ENCODE data around the gene UHMK1. TPM values are rescaled to one million over a fixed set of nuclear protein-coding genes. Genes with fewer than 3 reads are reported as not detected.
"Not testable (repeated sequence)": the region's sequence is repeated elsewhere in the genome, so short reads cannot be mapped to it uniquely, and the experiment has no call there.

UHMK1 gene, protein sequence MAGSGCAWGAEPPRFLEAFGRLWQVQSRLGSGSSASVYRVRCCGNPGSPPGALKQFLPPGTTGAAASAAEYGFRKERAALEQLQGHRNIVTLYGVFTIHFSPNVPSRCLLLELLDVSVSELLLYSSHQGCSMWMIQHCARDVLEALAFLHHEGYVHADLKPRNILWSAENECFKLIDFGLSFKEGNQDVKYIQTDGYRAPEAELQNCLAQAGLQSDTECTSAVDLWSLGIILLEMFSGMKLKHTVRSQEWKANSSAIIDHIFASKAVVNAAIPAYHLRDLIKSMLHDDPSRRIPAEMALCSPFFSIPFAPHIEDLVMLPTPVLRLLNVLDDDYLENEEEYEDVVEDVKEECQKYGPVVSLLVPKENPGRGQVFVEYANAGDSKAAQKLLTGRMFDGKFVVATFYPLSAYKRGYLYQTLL
- total RNA-seq, result 60.7 and 65.6 TPM in 2 replicates

DNA sequence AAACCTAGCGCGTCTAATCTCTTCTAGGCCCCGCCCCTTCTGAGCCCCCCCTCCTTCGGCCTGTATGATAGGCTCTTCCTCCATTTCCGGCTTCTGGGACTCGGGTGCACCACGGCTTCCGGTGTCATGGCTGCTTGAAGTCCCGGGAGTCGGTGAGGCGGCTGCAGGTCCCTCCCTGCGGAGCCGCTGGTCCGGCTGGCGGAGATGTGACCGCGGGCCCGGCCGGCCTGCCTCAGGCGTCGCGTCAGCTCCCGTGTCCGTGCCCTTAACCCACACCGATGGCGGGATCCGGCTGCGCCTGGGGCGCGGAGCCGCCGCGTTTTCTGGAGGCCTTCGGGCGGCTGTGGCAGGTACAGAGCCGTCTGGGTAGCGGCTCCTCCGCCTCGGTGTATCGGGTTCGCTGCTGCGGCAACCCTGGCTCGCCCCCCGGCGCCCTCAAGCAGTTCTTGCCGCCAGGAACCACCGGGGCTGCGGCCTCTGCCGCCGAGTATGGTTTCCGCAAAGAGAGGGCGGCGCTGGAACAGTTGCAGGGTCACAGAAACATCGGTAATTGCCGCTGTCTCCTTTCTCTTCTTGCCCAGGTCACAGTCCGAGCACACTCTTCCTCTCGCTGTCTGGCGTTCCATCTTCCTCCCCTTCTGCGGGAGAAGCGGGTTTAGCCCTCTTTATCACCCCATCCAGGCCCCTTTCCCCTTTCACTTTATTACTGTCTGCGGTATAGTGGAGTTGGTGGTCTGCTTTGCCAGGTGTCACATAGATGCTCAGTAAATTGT, at the start of gene UHMK1:
TSS of gene UHMK1 (plus strand) at position 96 of the 773 bp plus-strand sequence. CDS start at position 279, 183 bp downstream.
- peak within 1 kb of the TSS; percentile 90 for H3K27ac Mint-ChIP-seq
- peaks cover 29% of the 10 kb centered on the region for H3K36me3 Mint-ChIP-seq (ENCODE audit: low read depth)
- TF ChIP-seq, protein P1, sequence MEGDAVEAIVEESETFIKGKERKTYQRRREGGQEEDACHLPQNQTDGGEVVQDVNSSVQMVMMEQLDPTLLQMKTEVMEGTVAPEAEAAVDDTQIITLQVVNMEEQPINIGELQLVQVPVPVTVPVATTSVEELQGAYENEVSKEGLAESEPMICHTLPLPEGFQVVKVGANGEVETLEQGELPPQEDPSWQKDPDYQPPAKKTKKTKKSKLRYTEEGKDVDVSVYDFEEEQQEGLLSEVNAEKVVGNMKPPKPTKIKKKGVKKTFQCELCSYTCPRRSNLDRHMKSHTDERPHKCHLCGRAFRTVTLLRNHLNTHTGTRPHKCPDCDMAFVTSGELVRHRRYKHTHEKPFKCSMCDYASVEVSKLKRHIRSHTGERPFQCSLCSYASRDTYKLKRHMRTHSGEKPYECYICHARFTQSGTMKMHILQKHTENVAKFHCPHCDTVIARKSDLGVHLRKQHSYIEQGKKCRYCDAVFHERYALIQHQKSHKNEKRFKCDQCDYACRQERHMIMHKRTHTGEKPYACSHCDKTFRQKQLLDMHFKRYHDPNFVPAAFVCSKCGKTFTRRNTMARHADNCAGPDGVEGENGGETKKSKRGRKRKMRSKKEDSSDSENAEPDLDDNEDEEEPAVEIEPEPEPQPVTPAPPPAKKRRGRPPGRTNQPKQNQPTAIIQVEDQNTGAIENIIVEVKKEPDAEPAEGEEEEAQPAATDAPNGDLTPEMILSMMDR (IDR thresholded peaks at IDR 0.05), result no peak
- no peaks in the 10 kb centered on the region for H3K27me3 Mint-ChIP-seq
- peaks cover 2% of the 10 kb centered on the region for H3K9me3 Mint-ChIP-seq
- ATAC-seq (ENCODE audit: low read depth) (peak; percentile 95), DNase-seq (peak; percentile 76)
- H3K4me3 Mint-ChIP-seq, result peak within 1 kb of the TSS; percentile 88
- peaks cover 36% of the 10 kb centered on the region for H3K4me1 Mint-ChIP-seq
- intact Hi-C loops (cut with micrococcal nuclease), result loop anchor here (1.0 to 5.0 kb wide), 3 partner anchors 33 to 824 kb away; partner anchors contain the start of genes NUF2 and UAP1
- ChIA-PET CTCF (no interaction called here), POLR2A (interaction anchor here (0.7 to 1.6 kb wide), 2 partner anchors 63 to 106 kb away, joined by 3 to 4 read pairs; no protein-coding TSS in a partner anchor)

DNA sequence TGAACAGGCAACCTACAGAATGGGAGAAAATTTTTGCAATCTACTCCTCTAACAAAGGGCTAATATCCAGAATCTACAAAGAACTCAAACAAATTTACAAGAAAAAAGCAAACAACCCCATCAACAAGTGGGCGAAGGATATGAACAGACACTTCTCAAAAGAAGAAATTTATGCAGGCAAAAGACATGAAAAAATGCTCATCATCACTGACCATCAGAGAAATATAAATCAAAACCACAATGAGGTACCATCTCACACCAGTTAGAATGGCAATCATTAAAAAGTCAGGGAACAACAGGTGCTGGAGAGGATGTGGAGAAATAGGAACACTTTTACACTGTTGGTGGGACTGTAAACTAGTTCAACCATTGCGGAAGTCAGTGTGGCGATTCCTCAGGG, 43.3 kb upstream of the UHMK1 start:
- ATAC-seq (ENCODE audit: low read depth); H3K27ac Mint-ChIP-seq; H3K4me1 Mint-ChIP-seq; intact Hi-C loops (cut with micrococcal nuclease); CTCF ChIA-PET; H3K36me3 Mint-ChIP-seq (ENCODE audit: low read depth); POLR2A ChIA-PET; H3K27me3 Mint-ChIP-seq; H3K4me3 Mint-ChIP-seq; H3K9me3 Mint-ChIP-seq; DNase-seq: not testable (repeated sequence)

DNA sequence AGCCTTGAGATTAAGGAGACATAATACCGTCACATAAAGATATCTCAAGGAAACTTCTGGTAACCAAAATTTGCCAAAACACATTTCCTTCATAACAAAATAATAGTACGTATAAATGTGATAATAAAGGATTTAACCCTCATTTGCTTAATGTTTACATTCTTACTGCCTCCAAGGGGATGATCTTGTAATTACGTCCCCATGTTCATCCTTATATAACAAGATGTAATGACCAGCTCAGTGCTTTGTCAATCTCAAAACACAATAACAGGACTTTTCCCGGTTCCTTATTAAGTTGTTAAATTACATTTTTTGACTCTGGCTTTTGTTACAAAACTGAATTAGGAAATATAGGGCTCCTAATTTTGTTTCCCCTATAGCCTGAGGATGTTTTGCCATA, 41.3 kb upstream of the UHMK1 start:
- H3K27me3 Mint-ChIP-seq, result peaks cover 2% of the 10 kb centered on the region
- no peak overlapping the region for H3K27ac Mint-ChIP-seq
- intact Hi-C loops (cut with micrococcal nuclease), result no loop called here
- H3K36me3 Mint-ChIP-seq (ENCODE audit: low read depth), result no peaks in the 10 kb centered on the region
- TF ChIP-seq, protein P1 (IDR thresholded peaks at IDR 0.05), result no peak
- DNase-seq (no peak), ATAC-seq (ENCODE audit: low read depth) (no peak)
- no peaks in the 10 kb centered on the region for H3K4me1 Mint-ChIP-seq
- H3K4me3 Mint-ChIP-seq, result no peak overlapping the region
- CTCF ChIA-PET, result no interaction called here
- POLR2A ChIA-PET, result no interaction called here
- no peaks in the 10 kb centered on the region for H3K9me3 Mint-ChIP-seq

DNA sequence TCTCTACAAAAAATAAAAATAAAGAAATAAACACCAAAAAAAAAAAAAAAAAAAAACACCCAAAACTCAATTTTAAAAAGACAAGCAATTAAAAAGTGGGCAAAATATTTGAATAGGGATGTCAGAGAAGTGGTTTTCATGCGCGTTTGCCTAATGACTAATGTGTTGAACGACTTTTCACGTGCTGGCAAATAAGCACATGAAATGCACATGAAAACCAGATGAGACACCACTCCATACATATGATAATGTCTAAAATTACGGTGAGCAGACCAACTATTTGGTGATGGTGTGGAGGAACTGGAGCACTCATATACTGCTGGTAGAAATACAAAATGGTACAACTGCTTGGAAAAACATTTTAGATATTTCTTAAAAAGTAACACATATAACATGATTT, 39.4 kb upstream of the UHMK1 start:
- intact Hi-C loops (cut with micrococcal nuclease), result no loop called here
- Mint-ChIP-seq H3K4me1 (no peaks in the 10 kb centered on the region), H3K4me3 (no peak overlapping the region), H3K36me3 (ENCODE audit: low read depth) (no peaks in the 10 kb centered on the region), H3K27me3 (no peaks in the 10 kb centered on the region), H3K27ac (no peak overlapping the region), H3K9me3 (no peaks in the 10 kb centered on the region)
- ChIA-PET POLR2A (no interaction called here), CTCF (no interaction called here)
- no peak for ATAC-seq (ENCODE audit: low read depth)
- no peak for DNase-seq
- TF ChIP-seq, protein P1 (IDR thresholded peaks at IDR 0.05), result no peak

DNA sequence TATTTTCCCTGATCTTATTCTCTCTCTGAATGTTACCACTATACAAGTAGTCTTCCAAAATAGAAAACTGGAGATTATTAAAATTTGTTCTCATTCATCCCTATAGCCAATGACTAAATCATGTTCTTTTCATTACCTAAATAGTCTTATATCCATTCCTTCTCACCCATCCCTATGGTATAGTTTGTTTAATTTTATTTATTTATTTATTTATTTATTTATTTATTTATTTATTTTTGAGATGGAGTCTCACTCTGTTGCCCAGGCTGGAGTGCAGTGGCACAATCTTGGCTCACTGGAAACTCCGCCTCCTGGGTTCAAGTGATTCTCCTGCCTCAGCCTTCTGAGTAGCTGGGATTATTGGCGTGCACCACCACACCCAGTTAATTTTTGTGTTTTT, 35.2 kb upstream of the UHMK1 start:
- ATAC-seq (ENCODE audit: low read depth); intact Hi-C loops (cut with micrococcal nuclease); H3K4me3 Mint-ChIP-seq; DNase-seq; CTCF ChIA-PET; POLR2A ChIA-PET; H3K4me1 Mint-ChIP-seq; H3K27ac Mint-ChIP-seq; H3K9me3 Mint-ChIP-seq; H3K36me3 Mint-ChIP-seq (ENCODE audit: low read depth); H3K27me3 Mint-ChIP-seq: not testable (repeated sequence)

DNA sequence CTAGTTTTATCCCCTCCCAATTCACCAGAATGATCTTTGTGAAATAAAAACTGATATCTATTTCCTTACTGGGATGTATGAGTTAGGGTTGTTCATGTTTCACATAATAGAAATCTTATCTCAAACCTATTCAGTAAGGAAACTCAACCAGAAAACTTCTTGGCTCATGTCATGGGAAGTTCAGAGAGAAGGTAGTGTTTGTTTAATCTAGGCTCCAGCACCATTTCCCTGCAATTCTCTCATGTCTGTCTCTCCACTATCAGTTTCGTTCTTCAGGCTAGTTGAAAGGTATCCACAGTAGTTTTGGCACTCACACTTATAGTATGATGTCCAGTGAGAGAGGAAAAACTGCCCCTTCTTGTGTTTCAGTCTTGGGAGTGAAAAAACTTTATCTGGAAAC, 34.6 kb upstream of the UHMK1 start:
- DNase-seq, result no peak
- no peaks in the 10 kb centered on the region for H3K4me1 Mint-ChIP-seq
- intact Hi-C loops (cut with micrococcal nuclease), result no loop called here
- no peak overlapping the region for H3K4me3 Mint-ChIP-seq
- H3K9me3 Mint-ChIP-seq, result peaks cover 2% of the 10 kb centered on the region
- no peaks in the 10 kb centered on the region for H3K36me3 Mint-ChIP-seq (ENCODE audit: low read depth)
- ChIA-PET POLR2A (no interaction called here), CTCF (no interaction called here)
- peaks cover 3% of the 10 kb centered on the region for H3K27me3 Mint-ChIP-seq
- ATAC-seq (ENCODE audit: low read depth), result no peak
- no peak overlapping the region for H3K27ac Mint-ChIP-seq
- TF ChIP-seq, protein P1 (IDR thresholded peaks at IDR 0.05), result no peak

All from activated B cell treated with CpG ODN at 0.5 μM for 24 hours (primary cell).